Kidney (tissue), 14 donors: ENCODE data around the gene BRI3BP. TPM values are rescaled to one million over a fixed set of nuclear protein-coding genes. Genes with fewer than 3 reads are reported as not detected.

Source experiments
- DNase-seq, 5 donors: peaks; one replicate each; pipeline ENCODE4 v3.0.0-alpha.2; 2013 to 2020
- FAIRE-seq: peaks from 2 replicates; lab custom pipeline; 2012; peaks lifted over from hg19 to GRCh38; lab: Jason Lieb, UNC
- H3K27ac ChIP-seq, 2 donors: one replicate each; pipeline ENCODE4 v1.7.0; 2013; ENCODE audit warnings: low read depth in 2 of 2, low read length in 2 of 2, inconsistent platforms in 1 of 2
- H3K27me3 ChIP-seq: one replicate; pipeline ENCODE4 v1.7.1; 2013; ENCODE audit warnings: low read length, inconsistent platforms; ENCODE audit not compliant: control insufficient read depth, insufficient read depth
- H3K36me3 ChIP-seq, 3 donors: one replicate each; pipeline versions ENCODE4 v1.7.0 to v1.7.1; 2013; ENCODE audit warnings: low read length in 3 of 3, control low read depth in 1 of 3, inconsistent platforms in 1 of 3; ENCODE audit not compliant: insufficient read depth in 3 of 3, control insufficient read depth in 2 of 3
- H3K4me1 ChIP-seq, 3 donors: one replicate each; pipeline versions ENCODE4 v1.7.0 to v1.7.1; 2013; ENCODE audit warnings: low read length in 3 of 3, inconsistent platforms in 1 of 3, low read depth in 1 of 3; ENCODE audit not compliant: control insufficient read depth in 2 of 3, insufficient read depth in 2 of 3
- H3K4me3 ChIP-seq, 3 donors: one replicate each; pipeline versions ENCODE4 v1.7.0 to v1.8.1; 2013; ENCODE audit warnings: low read length in 3 of 3, control low read depth in 1 of 3, inconsistent platforms in 1 of 3
- H3K9ac ChIP-seq, 3 donors: one replicate each; pipeline versions ENCODE4 v1.7.0 to v1.7.1; 2013; ENCODE audit warnings: low read length in 3 of 3, control low read depth in 1 of 3, inconsistent platforms in 1 of 3
- H3K9me3 ChIP-seq, 3 donors: one replicate each; pipeline versions ENCODE4 v1.7.0 to v1.7.1; 2013; ENCODE audit warnings: low read length in 3 of 3, control low read depth in 1 of 3, inconsistent platforms in 1 of 3; ENCODE audit not compliant: control insufficient read depth in 2 of 3, insufficient read depth in 1 of 3
- intact Hi-C: fragments of 100-400 bp; cut with DNase I; formaldehyde crosslinking; loops from one replicate; pipeline ENCODE4 v1.11.1; 2022
- polyA plus RNA-seq: library from polyadenylated mRNA; stranded (reverse); fragments of 350-450 nt; fragmentation: Illumina TruSeq; extraction: RNeasy Lipid Tissue Mini Kit (QIAGEN cat#74804); gene quantifications from one replicate; pipeline ENCODE4 v1.2.3, GENCODE V29; 2014; ENCODE audit warnings: low read depth, low replicate concordance; ENCODE audit not compliant: insufficient read depth
- total RNA-seq: library from RNA; stranded (reverse); fragmentation: NEBNext Ultra II Directional; extraction: Animal tissue kit (Norgen Biotek cat#: 25700); gene quantifications from one replicate; pipeline ENCODE4 v1.2.1, GENCODE V29; 2021
- TF ChIP-seq, protein P1 (sequence below): IDR thresholded peaks from 3 replicates; pipeline ENCODE4 v1.5.1; 2012; ENCODE audit warnings: mild to moderate bottlenecking, moderate library complexity, borderline replicate concordance; ENCODE audit not compliant: insufficient read depth; ENCODE audit errors: extremely low read depth
- donor health status: control.
- donor health status: control.
- donor health status: control.
- donor health status: control.
- donor health status: control.
- donor health status: DM: yes; HTN: yes; CAD: no.
- donor health status: Normal renal cell carcinoma (clear cell type).

BRI3BP gene
- total and polyA plus RNA-seq, 2 donors from 2014 or later, result 6.8 to 8.8 TPM

DNA sequence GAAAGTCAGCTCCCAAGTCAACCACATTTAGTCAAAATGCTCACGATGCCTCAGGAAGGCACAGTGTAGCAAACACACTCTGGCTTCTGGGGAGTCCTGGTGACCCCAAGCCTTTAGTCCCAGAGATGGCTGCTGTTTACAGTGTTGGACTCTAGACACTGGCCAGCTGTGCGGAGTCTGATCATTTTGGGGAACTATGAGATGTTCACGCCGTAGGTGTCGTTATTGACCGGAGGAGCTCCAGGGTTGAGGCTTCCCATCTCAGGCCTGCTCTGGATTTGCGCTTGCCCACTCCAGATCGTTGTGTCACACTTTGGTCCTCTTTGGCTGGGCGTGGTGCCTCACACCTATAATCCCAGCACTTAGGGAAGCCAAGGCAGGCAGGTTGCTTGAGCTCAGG lies 27.7 kb downstream of the BRI3BP start:
- H3K9me3 ChIP-seq, result peaks cover 0 to 5% (median 0%) of the 10 kb centered on the region in 3 donors
- H3K4me3 ChIP-seq, result no peak overlapping the region
- DNase-seq (no peak), FAIRE-seq (no peak)
- intact Hi-C loops, result no loop called here
- TF ChIP-seq, protein P1, sequence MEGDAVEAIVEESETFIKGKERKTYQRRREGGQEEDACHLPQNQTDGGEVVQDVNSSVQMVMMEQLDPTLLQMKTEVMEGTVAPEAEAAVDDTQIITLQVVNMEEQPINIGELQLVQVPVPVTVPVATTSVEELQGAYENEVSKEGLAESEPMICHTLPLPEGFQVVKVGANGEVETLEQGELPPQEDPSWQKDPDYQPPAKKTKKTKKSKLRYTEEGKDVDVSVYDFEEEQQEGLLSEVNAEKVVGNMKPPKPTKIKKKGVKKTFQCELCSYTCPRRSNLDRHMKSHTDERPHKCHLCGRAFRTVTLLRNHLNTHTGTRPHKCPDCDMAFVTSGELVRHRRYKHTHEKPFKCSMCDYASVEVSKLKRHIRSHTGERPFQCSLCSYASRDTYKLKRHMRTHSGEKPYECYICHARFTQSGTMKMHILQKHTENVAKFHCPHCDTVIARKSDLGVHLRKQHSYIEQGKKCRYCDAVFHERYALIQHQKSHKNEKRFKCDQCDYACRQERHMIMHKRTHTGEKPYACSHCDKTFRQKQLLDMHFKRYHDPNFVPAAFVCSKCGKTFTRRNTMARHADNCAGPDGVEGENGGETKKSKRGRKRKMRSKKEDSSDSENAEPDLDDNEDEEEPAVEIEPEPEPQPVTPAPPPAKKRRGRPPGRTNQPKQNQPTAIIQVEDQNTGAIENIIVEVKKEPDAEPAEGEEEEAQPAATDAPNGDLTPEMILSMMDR, result no peak
- no peak overlapping the region for H3K9ac ChIP-seq
- H3K36me3 ChIP-seq, result no peaks in the 10 kb centered on the region
- H3K4me1 ChIP-seq, result no peaks in the 10 kb centered on the region
- H3K27me3 ChIP-seq, result no peaks in the 10 kb centered on the region
- H3K27ac ChIP-seq, result no peak overlapping the region

DNA sequence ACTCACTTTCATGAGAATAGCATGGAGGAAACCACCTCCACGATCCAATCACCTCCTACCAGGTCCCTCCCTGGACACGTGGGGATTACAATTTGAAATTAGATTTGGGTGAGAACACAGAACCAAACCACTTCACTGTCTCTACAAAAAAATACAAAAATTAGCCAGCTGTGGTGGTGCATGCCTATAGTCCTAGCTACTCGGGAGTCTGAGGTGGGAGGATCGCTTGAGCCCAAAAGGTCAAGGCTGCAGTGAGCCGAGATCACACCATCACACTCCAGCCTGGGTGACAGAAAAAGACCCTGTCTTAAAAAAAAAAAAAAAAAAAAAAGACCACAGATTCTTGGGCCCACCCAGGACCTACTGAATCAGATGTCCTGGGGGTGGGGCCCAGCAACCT lies 28.3 kb downstream of the BRI3BP start:
- Histone ChIP-seq H3K36me3 (no peaks in the 10 kb centered on the region), H3K27me3 (no peaks in the 10 kb centered on the region), H3K4me1 (no peaks in the 10 kb centered on the region), H3K4me3 (no peak overlapping the region), H3K9ac (no peak overlapping the region), H3K27ac (no peak overlapping the region), H3K9me3 (peaks cover 0 to 5% (median 0%) of the 10 kb centered on the region in 3 donors)
- DNase-seq, result no peak
- intact Hi-C loops, result no loop called here
- TF ChIP-seq, protein P1, result no peak
- FAIRE-seq, result no peak

DNA sequence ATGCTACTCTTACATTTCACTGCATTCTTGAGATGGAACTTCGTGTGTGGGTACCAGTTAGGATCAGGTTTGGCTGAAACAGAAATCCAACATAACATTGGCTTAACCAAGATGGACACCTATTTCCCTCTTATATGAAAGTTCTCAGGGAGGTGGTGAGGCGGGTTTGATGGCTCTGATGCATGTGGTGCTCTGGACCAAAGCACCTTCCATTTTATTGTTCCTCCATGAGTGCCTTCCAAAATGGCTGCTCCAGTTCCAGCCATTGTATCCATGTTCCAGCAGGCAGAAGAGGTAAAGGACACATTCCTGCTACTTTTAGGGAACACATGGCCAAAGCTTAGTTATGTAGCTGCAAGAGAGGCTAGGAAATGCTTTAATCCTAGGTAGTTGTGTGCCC lies 29.6 kb downstream of the BRI3BP start:
- intact Hi-C loops, result no loop called here
- FAIRE-seq, result no peak

More for the DNA sequence above, 29.6 kb downstream of the BRI3BP start:
- TF ChIP-seq, protein P1, result no peak
- Histone ChIP-seq H3K9me3 (peaks cover 0 to 5% (median 0%) of the 10 kb centered on the region in 3 donors), H3K9ac (no peak overlapping the region), H3K27ac (no peak overlapping the region), H3K4me3 (no peak overlapping the region), H3K36me3 (no peaks in the 10 kb centered on the region), H3K27me3 (no peaks in the 10 kb centered on the region), H3K4me1 (no peaks in the 10 kb centered on the region)
- no peak for DNase-seq
